ENCODE data around the gene SGMS2.
"Not testable (repeated sequence)": the region's sequence is repeated elsewhere in the genome, so short reads cannot be mapped to it uniquely, and the experiment has no call there.

The SGMS2 gene

GRCh38 chr4:107870916-107871786 lies 46.4 kb downstream of the SGMS2 start:
- DNase-seq, result no peak

DNA sequence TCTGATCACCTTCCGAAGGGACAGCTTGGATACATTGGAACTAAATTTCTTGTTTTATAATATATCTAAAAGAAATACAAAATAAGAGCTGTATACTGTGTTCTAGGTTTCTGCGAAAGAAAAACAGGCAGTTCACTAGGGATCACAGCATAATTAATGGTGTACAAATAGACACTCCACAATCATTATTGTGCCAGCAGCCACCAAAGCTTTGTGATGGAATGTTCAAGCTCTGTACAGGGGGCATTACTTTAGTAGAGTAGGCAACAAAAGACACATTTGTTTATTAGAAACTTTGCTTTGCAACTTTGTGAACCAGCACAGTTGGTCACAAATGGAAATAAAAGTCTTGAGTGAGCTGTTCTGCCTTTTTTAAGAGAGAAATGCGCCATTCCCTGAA lies 49.3 kb downstream of the SGMS2 start:
- DNase-seq, result no peak

DNA sequence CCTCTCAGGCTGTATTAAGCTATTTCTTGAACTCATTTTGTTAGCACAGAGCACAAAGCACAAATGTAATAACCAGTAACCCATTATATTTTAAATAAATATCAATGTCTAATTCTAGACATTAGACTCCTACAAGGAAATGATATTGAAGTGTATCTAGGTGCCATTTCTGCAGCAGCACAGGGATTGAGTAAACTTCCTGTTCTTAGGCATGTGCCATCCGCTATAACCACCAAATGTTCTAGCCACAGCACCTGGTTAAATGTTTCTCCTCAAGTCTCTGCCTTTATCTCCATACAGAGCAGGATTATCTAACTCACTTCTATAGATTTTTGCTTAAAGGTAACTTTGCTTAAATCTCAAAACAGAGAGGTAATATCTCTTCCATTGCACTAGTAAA lies 51.4 kb downstream of the SGMS2 start:
- DNase-seq, result no peak

DNA sequence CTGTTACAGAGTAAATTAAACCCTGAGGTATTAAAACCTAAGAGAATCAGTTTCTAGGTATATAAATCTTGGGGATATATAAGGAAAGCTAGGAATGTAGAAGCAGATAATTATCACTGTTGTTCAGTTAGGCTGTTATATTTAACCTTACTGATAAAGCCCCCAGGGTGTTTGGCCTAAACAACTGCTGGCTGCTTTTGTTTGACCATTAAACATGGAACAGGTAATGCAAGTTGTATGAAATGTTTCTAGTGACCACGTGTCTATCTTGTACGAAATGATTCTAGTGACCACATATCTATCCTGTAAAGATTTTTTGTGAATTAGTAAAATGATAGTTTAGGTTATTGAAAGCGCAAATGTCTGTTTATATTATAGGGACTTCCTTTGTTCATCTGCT lies 52.6 kb downstream of the SGMS2 start:
- no peak for DNase-seq

GRCh38 chr4:107885865-107886264 lies 61.1 kb downstream of the SGMS2 start:
- DNase-seq, result no peak

GRCh38 chr4:107888237-107888636 lies 63.5 kb downstream of the SGMS2 start:
- no peak for DNase-seq

GRCh38 chr4:107890779-107891178 lies 66.0 kb downstream of the SGMS2 start:
- DNase-seq, result no peak

DNA sequence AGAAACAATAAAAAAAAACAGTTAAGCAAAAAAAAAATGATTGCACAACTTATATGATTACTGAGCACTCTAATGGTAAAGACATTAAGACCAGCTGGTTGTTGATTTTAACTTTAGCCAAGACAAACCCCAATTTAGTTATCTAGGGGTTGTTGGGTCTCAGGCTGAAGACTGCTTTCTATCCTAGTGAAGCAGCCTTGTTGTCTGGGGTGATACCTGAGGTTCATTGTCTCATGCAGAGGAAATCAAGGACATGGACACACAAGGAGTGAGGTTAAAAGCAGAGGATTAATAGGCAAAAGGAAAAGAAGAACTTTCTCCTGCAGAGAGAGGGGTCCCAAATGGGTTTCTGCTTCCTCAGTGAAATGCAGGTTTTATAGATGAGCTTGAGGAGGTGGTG lies 66.6 kb downstream of the SGMS2 start:
- no peak for DNase-seq

- DNase-seq, result no peak
Measured at GRCh38 chr4:107893171-107894137, 68.7 kb downstream of the SGMS2 start.

DNA sequence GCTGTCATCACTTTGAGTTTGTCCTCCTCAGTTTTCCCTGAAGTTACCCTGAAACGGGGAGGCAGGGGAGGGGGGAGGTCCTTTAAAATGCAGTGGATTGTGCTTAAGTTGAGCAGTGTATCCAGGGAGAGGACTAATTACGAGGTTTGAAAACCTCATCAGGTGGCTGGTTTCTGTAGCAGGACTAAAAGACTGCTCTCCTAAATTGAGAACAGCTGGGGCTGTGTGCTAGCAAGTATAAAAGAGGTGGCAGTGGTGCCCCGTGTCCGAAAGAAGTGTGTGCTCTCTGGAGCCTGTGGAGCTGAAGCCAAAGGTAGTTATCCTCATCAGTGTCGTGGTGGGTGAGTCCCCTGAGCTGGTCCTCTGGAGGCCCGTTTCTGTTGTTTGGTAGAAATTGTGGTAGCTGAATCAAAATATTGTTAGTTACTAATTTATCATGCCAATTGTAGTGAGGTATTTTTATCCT lies 69.4 kb downstream of the SGMS2 start:
- no peak for DNase-seq

DNA sequence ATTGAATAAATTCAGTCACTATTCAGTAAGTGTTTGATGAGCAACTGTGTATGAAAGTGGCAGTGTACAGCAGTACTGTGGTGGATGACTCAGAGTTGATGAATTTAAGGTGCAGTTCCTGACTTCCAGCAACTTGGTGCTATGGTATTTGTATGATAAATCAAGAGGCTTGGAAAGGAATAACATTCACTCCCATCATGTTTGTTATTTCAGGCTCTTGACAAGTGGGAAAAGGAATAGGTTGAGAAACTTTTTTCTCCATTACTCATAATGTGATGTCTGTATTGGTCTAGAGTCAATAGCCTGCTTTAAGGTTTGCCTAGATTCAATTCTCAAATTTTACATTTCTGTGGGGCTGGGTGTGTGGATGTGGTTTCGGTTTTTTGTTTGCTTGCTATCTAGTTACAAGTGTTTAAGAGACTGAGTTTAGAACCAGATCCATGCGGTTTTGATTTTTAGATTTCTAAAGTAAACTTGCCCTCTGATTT lies 71.5 kb downstream of the SGMS2 start:
- no peak for DNase-seq

DNA sequence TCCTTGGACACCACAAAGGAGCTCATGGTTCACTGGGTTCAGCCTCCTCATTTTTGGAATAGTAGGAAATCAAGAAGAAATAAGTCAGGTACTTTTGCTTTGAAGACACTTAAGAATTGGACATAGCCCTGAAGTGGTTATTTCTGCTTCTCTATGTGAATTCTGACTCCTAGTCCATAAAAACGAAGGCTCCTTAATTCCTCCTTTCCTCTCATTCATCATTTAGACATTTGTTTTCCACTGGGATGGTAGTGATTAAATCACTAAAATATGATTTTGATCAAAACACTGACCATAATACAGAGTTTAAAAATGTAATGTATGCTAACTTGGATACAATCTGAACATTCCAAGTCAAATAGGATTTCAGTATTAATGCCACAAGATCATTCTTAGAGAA lies 71.9 kb downstream of the SGMS2 start:
- DNase-seq, result no peak

DNA sequence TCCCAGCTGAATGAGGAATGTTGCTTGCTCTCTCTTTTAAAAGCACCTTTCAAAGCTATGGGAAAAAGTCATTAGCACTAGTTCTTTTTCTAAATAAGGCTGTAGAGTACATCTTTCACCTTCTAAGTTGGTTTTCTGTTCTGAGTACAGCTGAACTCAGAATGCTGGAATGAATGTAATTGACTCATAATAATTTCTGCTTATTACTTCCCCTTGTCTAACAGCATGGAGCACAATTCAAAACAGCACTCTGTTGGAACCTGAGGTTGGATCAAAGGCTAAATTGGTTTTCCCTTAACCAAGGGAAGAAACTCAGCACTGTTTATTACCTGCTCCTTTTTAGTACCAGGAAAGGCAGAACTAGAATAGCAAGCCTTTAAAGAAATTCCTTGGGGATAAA lies 73.1 kb downstream of the SGMS2 start:
- no peak for DNase-seq

GRCh38 chr4:107900067-107900466 lies 75.3 kb downstream of the SGMS2 start:
- DNase-seq, result no peak

DNA sequence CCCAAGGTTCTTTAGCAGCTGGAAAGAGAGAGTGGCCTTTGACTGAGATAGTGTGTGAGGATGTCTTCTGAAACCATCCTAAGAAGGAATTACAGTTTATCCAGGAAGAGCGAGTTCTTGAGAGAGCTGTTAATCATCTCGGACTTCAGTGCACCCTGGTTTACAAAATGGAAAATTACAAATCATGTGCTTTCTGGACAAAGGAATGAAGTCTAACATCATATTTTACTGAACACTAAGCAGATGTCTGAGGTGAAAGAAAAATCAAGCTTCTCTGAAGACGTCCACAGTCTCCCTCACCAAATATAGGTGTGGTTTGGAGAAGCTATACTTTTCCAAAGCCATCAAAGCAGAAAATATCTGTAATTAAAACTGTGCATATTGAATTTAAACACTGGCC lies 75.8 kb downstream of the SGMS2 start:
- DNase-seq, result no peak

GRCh38 chr4:107901213-107901934 lies 76.6 kb downstream of the SGMS2 start:
- no peak for DNase-seq

- DNase-seq, result no peak
Measured at GRCh38 chr4:107902715-107903114, 78.0 kb downstream of the SGMS2 start.

DNA sequence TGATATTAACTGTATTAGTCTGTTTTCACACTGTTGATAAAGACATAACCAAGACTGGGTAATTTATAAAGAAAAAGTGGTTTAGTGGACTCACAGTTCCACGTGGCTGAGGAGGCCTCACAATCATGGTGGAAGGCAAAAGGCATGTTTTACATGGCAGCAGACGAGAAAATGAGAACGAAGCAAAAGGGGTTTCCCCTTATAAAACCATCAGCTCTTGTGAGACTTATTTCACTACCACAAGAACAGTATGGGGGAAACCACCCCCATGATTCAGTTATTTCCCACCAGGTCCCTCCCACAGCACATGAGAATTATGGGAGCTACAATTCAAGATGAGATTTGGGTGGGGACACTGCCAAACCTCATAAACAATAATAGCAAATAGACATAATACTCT lies 80.3 kb downstream of the SGMS2 start:
- DNase-seq, result not testable (repeated sequence)

- DNase-seq, result no peak
Measured at GRCh38 chr4:107906458-107907100, 81.8 kb downstream of the SGMS2 start.

DNA sequence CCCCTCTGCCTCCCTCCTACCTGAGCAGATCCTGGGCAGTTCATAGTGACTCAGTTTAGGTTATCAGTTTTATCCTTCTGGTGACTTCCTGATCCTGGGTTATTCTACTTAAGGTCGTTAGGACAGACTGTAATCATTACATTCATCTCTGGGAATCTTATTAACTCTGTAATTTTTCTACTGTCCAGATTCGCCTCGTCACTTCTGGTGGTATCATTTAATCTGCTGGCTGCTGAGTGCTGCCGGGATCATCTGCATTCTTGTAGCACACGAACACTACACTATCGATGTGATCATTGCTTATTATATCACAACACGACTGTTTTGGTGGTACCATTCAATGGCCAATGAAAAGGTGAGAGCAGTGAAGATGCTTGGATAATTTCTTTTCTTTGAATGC lies 83.6 kb downstream of the SGMS2 start:
- DNase-seq, result no peak

GRCh38 chr4:107913283-107913899 lies 88.7 kb downstream of the SGMS2 start:
- DNase-seq, result peak; percentile 38

DNA sequence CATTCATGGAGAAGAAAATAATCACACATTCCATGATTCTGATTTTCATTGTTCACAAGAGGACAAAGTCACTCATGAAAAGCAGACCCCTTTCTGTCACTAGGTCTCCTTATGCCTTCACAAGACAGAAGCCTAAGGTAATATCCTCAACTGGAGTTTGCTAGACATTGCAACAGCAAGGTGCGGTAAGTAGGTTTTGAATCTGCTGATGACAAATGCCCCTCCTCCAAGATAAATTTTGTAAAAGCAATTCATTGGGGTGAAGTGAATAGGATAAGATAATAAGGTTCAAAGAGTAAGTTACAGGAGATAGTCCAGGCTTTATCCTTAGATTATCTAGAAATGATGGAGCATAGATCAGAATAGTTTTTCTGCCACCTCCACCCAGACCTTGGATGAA lies 90.5 kb downstream of the SGMS2 start:
- no peak for DNase-seq

Measured in NCI-H1436 (cell line).